Osteoblast (primary cell): ENCODE data around the gene MYLK. TPM values are rescaled to one million over a fixed set of nuclear protein-coding genes. Genes with fewer than 3 reads are reported as not detected.

Experiments
- DNase-seq: peaks from one replicate; pipeline ENCODE4 v3.0.0; 2011; ENCODE audit warnings: low spot score, mixed read lengths; ENCODE audit not compliant: insufficient read length; ENCODE audit errors: missing footprints
- H2AFZ ChIP-seq: 2 replicates; pipeline ENCODE4 v1.6.0; 2011; ENCODE audit warnings: mild to moderate bottlenecking, low read length
- H3K27ac ChIP-seq: 2 replicates; pipeline ENCODE4 v1.5.1; 2011; ENCODE audit warnings: mild to moderate bottlenecking, low read depth, low read length, moderate library complexity
- H3K27me3 ChIP-seq: 2 replicates; pipeline ENCODE4 v1.6.0; 2012; ENCODE audit warnings: mild to moderate bottlenecking, control low read depth, inconsistent platforms, low read length, moderate library complexity; ENCODE audit not compliant: insufficient read depth
- H3K36me3 ChIP-seq: 2 replicates; pipeline ENCODE4 v1.5.1; 2011; ENCODE audit warnings: mild to moderate bottlenecking, low read length, control low read depth, moderate library complexity; ENCODE audit not compliant: insufficient read depth
- H3K4me1 ChIP-seq: 2 replicates; pipeline ENCODE4 v1.5.1; 2011; ENCODE audit warnings: mild to moderate bottlenecking, low read length, control low read depth, moderate library complexity; ENCODE audit not compliant: insufficient read depth
- H3K4me2 ChIP-seq: 2 replicates; pipeline ENCODE4 v1.6.0; 2011; ENCODE audit warnings: mild to moderate bottlenecking, low read length; ENCODE audit not compliant: insufficient read depth
- H3K4me3 ChIP-seq: fragments of 200-600 bp; sonication (generic); 3 replicates; pipeline ENCODE4 v1.5.1; 2012; ENCODE audit warnings: mild to moderate bottlenecking, low read length, inconsistent platforms; ENCODE audit not compliant: insufficient read depth
- H3K79me2 ChIP-seq: 2 replicates; pipeline ENCODE4 v1.6.0; 2012; ENCODE audit warnings: mild to moderate bottlenecking, low read length, control low read depth, inconsistent platforms; ENCODE audit not compliant: insufficient read depth
- H3K9me3 ChIP-seq: 2 replicates; pipeline ENCODE4 v1.5.1; 2011; ENCODE audit warnings: low read depth, low read length, control low read depth
- H4K20me1 ChIP-seq: 2 replicates; pipeline ENCODE4 v1.6.0; 2012; ENCODE audit warnings: mild to moderate bottlenecking, low read length, control low read depth; ENCODE audit not compliant: insufficient read depth
- total RNA-seq: library from RNA; depleted of rRNA; stranded (reverse); fragments of >200 nt; gene quantifications from 2 replicates; pipeline ENCODE4 v1.2.3, GENCODE V29; 2012
- TF ChIP-seq, protein P1 (sequence below): IDR thresholded peaks from 2 replicates; pipeline ENCODE4 v1.5.1; 2011; ENCODE audit warnings: mild to moderate bottlenecking, low read depth, low read length, moderate library complexity; ENCODE audit errors: extremely low read depth

MYLK gene
- total RNA-seq, 1 donor = 268 TPM

DNA sequence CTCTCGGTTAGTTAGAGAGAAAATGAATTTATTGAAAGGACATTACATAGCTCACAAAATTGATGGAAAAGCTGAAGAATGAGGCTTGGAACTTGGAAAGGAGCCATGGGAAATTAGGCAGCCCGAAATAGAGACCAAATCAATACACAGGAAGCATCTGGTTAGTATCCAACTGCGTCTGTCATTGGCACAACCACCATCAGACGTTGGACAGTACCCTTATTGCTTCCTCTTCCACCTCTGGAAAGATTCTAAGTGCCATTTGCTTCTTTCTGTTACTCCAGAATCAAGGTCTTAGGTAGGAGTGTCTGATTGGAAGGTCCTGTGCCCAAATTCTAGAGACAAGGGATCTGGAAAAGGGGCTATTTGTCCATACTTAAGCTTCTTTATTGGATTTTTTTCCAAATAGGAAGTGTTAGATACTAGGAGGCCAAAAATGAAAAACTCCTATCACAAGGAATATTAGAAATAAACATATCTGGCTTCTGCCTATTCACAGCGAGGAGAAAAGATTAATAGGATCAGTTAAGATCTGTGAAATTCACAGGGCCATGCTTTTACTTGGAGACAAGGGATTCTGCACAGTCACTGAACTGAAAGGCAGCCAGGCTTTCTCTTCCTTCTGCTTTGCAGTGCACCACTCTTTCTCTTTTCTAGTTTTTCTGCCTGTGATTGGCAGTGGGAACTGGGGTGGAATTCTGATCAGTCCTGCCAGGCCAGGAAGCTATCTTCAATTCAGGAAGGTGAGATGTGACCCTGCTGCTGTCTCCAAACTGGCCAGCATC lies 288.5 kb downstream of the MYLK start:
- peaks cover 2% of the 10 kb centered on the region for H3K9me3 ChIP-seq
- no peaks in the 10 kb centered on the region for H4K20me1 ChIP-seq
- no peaks in the 10 kb centered on the region for H3K36me3 ChIP-seq
- H3K4me3 ChIP-seq = no peak overlapping the region
- no peaks in the 10 kb centered on the region for H3K27me3 ChIP-seq
- H2AFZ ChIP-seq = no peak overlapping the region
- no peaks in the 10 kb centered on the region for H3K4me1 ChIP-seq
- TF ChIP-seq, protein P1, sequence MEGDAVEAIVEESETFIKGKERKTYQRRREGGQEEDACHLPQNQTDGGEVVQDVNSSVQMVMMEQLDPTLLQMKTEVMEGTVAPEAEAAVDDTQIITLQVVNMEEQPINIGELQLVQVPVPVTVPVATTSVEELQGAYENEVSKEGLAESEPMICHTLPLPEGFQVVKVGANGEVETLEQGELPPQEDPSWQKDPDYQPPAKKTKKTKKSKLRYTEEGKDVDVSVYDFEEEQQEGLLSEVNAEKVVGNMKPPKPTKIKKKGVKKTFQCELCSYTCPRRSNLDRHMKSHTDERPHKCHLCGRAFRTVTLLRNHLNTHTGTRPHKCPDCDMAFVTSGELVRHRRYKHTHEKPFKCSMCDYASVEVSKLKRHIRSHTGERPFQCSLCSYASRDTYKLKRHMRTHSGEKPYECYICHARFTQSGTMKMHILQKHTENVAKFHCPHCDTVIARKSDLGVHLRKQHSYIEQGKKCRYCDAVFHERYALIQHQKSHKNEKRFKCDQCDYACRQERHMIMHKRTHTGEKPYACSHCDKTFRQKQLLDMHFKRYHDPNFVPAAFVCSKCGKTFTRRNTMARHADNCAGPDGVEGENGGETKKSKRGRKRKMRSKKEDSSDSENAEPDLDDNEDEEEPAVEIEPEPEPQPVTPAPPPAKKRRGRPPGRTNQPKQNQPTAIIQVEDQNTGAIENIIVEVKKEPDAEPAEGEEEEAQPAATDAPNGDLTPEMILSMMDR = no peak
- no peaks in the 10 kb centered on the region for H3K79me2 ChIP-seq
- no peak overlapping the region for H3K4me2 ChIP-seq
- H3K27ac ChIP-seq = no peak overlapping the region
- DNase-seq = peak; percentile 73

DNA sequence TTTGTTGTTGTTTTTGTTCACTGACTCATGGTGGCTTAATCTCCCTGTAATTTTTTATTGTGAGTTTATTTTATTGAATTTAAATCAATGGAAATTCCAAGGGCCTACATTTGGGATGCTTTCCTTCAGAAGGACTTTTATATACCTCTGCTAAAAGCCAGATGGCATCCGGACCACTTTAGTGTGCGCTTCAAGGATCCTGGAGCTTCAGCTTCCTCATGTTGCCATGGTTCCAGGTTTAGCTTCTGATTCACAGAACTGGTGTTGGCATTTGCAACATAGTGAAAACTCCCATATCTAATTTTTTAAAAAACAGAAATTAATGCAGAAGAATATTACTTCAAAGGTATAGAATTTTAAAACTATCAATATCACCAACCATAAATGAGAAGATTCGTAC lies 290.8 kb downstream of the MYLK start:
- Histone ChIP-seq H3K36me3 (peaks cover 3% of the 10 kb centered on the region), H3K4me3 (no peak overlapping the region), H3K79me2 (peaks cover 3% of the 10 kb centered on the region), H3K27ac (no peak overlapping the region), H3K4me1 (no peaks in the 10 kb centered on the region), H4K20me1 (no peaks in the 10 kb centered on the region), H3K9me3 (peaks cover 4% of the 10 kb centered on the region), H3K27me3 (no peaks in the 10 kb centered on the region), H2AFZ (no peak overlapping the region), H3K4me2 (no peak overlapping the region)
- no peak for DNase-seq
- TF ChIP-seq, protein P1 = no peak

GRCh38 chr3:123590685-123591450 lies 293.3 kb downstream of the MYLK start:
- H3K27ac ChIP-seq = no peak overlapping the region
- no peak overlapping the region for H3K4me2 ChIP-seq
- TF ChIP-seq, protein P1 = no peak
- H4K20me1 ChIP-seq = no peaks in the 10 kb centered on the region
- no peak for DNase-seq
- peaks cover 6% of the 10 kb centered on the region for H3K79me2 ChIP-seq
- peaks cover 3% of the 10 kb centered on the region for H3K36me3 ChIP-seq
- H3K4me1 ChIP-seq = peaks cover 14% of the 10 kb centered on the region
- no peak overlapping the region for H3K4me3 ChIP-seq
- H3K9me3 ChIP-seq = peaks cover 4% of the 10 kb centered on the region
- H2AFZ ChIP-seq = no peak overlapping the region
- no peaks in the 10 kb centered on the region for H3K27me3 ChIP-seq

GRCh38 chr3:123587401-123587800 lies 296.7 kb downstream of the MYLK start:
- Histone ChIP-seq H3K9me3 (peaks cover 4% of the 10 kb centered on the region), H3K27ac (peak overlapping the region; percentile 2), H4K20me1 (no peaks in the 10 kb centered on the region), H3K4me3 (no peak overlapping the region), H3K4me1 (peaks cover 21% of the 10 kb centered on the region), H2AFZ (no peak overlapping the region), H3K36me3 (peaks cover 3% of the 10 kb centered on the region), H3K79me2 (peaks cover 16% of the 10 kb centered on the region), H3K4me2 (peak overlapping the region; percentile 90), H3K27me3 (no peaks in the 10 kb centered on the region)
- TF ChIP-seq, protein P1 = no peak
- no peak for DNase-seq
